Upper lobe of right lung (tissue), 1 donor: ENCODE measurements around the gene SLC13A4. TPM values are rescaled to one million over a fixed set of nuclear protein-coding genes. Genes with fewer than 3 reads are reported as not detected.

ENCODE experiments used
- ATAC-seq: fragments of 200-7000 bp; cut with Tn5 transposase; one replicate; pipeline ENCODE4 v1.9.1; 2020; ENCODE audit warnings: mild to moderate bottlenecking, moderate library complexity
- DNase-seq: peaks from one replicate; pipeline ENCODE4 v3.0.0-alpha.2; 2020
- H3K27ac ChIP-seq: fragments of 200-600 bp; one replicate; pipeline ENCODE4 v1.8.0; 2022
- H3K27me3 ChIP-seq: fragments of 200-600 bp; one replicate; pipeline ENCODE4 v1.8.0; 2022; ENCODE audit warnings: mild to moderate bottlenecking
- H3K36me3 ChIP-seq: fragments of 200-600 bp; one replicate; pipeline ENCODE4 v1.8.0; 2022
- H3K4me1 ChIP-seq: fragments of 200-600 bp; one replicate; pipeline ENCODE4 v1.8.0; 2022
- H3K4me3 ChIP-seq: fragments of 200-600 bp; one replicate; pipeline ENCODE4 v1.8.0; 2022; ENCODE audit warnings: mild to moderate bottlenecking
- H3K9me3 ChIP-seq: fragments of 200-600 bp; one replicate; pipeline ENCODE4 v1.8.0; 2022
- intact Hi-C: fragments of 100-400 bp; cut with DNase I; formaldehyde crosslinking; loops from one replicate; pipeline ENCODE4 v1.11.0; 2022
- total RNA-seq: library from RNA; stranded (reverse); fragmentation: NEBNext Ultra II Directional; extraction: Animal tissue kit (Norgen Biotek cat#: 25700); gene quantifications from one replicate; pipeline ENCODE4 v1.2.1, GENCODE V29; 2021
- TF ChIP-seq, protein P1 (sequence below): fragments of 200-600 bp; IDR thresholded peaks from one replicate; pipeline ENCODE4 v1.8.0; 2022; ENCODE audit warnings: antibody characterized with exemption
- donor health status: DM: no; HTN: yes; CAD: no; lungs with severe emphysema.

SLC13A4 gene
- total RNA-seq, 1 donor from 2014 or later, result not detected

DNA sequence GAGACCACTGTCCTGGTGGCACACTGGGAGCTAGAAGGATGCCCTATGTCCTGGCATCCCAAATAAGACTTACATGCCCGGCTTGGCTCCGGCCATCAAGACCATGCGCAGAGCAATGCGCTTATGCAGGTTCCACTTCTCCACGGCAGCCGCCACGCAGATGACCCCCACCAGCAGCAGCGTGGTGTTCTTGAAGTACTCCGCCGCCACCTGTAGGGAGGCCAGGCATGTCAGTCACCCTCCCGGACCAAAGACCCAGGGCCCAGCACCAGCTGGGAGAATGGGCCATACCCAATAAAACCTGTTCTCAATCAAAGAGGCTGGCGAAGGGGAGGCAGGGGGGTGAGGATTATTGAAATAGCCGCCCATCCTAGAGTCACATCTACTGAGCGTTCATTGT is 19.9 kb downstream of the SLC13A4 start:
- no peaks in the 10 kb centered on the region for H3K9me3 ChIP-seq
- TF ChIP-seq, protein P1, sequence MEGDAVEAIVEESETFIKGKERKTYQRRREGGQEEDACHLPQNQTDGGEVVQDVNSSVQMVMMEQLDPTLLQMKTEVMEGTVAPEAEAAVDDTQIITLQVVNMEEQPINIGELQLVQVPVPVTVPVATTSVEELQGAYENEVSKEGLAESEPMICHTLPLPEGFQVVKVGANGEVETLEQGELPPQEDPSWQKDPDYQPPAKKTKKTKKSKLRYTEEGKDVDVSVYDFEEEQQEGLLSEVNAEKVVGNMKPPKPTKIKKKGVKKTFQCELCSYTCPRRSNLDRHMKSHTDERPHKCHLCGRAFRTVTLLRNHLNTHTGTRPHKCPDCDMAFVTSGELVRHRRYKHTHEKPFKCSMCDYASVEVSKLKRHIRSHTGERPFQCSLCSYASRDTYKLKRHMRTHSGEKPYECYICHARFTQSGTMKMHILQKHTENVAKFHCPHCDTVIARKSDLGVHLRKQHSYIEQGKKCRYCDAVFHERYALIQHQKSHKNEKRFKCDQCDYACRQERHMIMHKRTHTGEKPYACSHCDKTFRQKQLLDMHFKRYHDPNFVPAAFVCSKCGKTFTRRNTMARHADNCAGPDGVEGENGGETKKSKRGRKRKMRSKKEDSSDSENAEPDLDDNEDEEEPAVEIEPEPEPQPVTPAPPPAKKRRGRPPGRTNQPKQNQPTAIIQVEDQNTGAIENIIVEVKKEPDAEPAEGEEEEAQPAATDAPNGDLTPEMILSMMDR, result no peak
- no peak overlapping the region for H3K27ac ChIP-seq
- intact Hi-C loops, result no loop called here
- no peaks in the 10 kb centered on the region for H3K27me3 ChIP-seq
- H3K4me3 ChIP-seq, result no peak overlapping the region
- H3K4me1 ChIP-seq, result no peaks in the 10 kb centered on the region
- ATAC-seq (no peak), DNase-seq (no peak)
- no peaks in the 10 kb centered on the region for H3K36me3 ChIP-seq

- DNase-seq, result no peak
- H3K9me3 ChIP-seq, result no peaks in the 10 kb centered on the region
- TF ChIP-seq, protein P1, result no peak
- no peak overlapping the region for H3K27ac ChIP-seq
- intact Hi-C loops, result no loop called here
- ATAC-seq, result no peak
- no peaks in the 10 kb centered on the region for H3K36me3 ChIP-seq
- no peaks in the 10 kb centered on the region for H3K27me3 ChIP-seq
- no peaks in the 10 kb centered on the region for H3K4me1 ChIP-seq
- no peak overlapping the region for H3K4me3 ChIP-seq
Measured at GRCh38 chr7:135707570-135707966, 20.4 kb downstream of the SLC13A4 start.

- no peaks in the 10 kb centered on the region for H3K36me3 ChIP-seq
- no peak overlapping the region for H3K4me3 ChIP-seq
- H3K9me3 ChIP-seq, result no peaks in the 10 kb centered on the region
- no peak for ATAC-seq
- H3K27me3 ChIP-seq, result no peaks in the 10 kb centered on the region
- no peak overlapping the region for H3K27ac ChIP-seq
- intact Hi-C loops, result no loop called here
- H3K4me1 ChIP-seq, result no peaks in the 10 kb centered on the region
- TF ChIP-seq, protein P1, result no peak
- DNase-seq, result no peak
Measured at GRCh38 chr7:135706858-135707569, 21.0 kb downstream of the SLC13A4 start.

- no peak overlapping the region for H3K27ac ChIP-seq
- no peaks in the 10 kb centered on the region for H3K9me3 ChIP-seq
- no peaks in the 10 kb centered on the region for H3K27me3 ChIP-seq
- no peaks in the 10 kb centered on the region for H3K36me3 ChIP-seq
- intact Hi-C loops, result no loop called here
- no peak overlapping the region for H3K4me3 ChIP-seq
- DNase-seq (no peak), ATAC-seq (no peak)
- H3K4me1 ChIP-seq, result no peaks in the 10 kb centered on the region
- TF ChIP-seq, protein P1, result no peak
Measured at GRCh38 chr7:135706038-135706742, 21.8 kb downstream of the SLC13A4 start.

- TF ChIP-seq, protein P1, result no peak
- ATAC-seq (no peak), DNase-seq (no peak)
- H3K27me3 ChIP-seq, result no peaks in the 10 kb centered on the region
- intact Hi-C loops, result no loop called here
- H3K4me3 ChIP-seq, result no peak overlapping the region
- H3K27ac ChIP-seq, result no peak overlapping the region
- H3K4me1 ChIP-seq, result no peaks in the 10 kb centered on the region
- H3K36me3 ChIP-seq, result no peaks in the 10 kb centered on the region
- no peaks in the 10 kb centered on the region for H3K9me3 ChIP-seq
Measured at GRCh38 chr7:135704698-135705097, 23.3 kb downstream of the SLC13A4 start.
